Lower leg skin (tissue), 4 donors: Measurements from ENCODE around the gene COL1A2. TPM values are rescaled to one million over a fixed set of nuclear protein-coding genes. Genes with fewer than 3 reads are reported as not detected.

Experiments
- DNase-seq, 2 donors: peaks; one replicate each; pipeline ENCODE4 v3.0.0-alpha.2; 2019; ENCODE audit warnings: low spot score in 2 of 2
- H3K4me3 ChIP-seq: fragments of 200-600 bp; sonication (generic); 2 replicates; pipeline ENCODE4 v1.5.1; 2017; ENCODE audit warnings: mild to moderate bottlenecking, low read depth; ENCODE audit not compliant: poor library complexity, severe bottlenecking
- POLR2A ChIP-seq, 2 donors: fragments of 450-650 bp; IDR thresholded peaks; one replicate each; pipeline ENCODE4 v1.6.1; 2016 to 2017; ENCODE audit warnings: antibody characterized with exemption in 2 of 2, mild to moderate bottlenecking in 1 of 2, moderate library complexity in 1 of 2
- WGBS, 2 donors: methylation state at CpG; one replicate each; pipeline ENCODE4 v1.1.5; 2018; 5-methylcytosine and 5-hydroxymethylcytosine counted together
- intact Hi-C: fragments of 100-400 bp; cut with DNase I; formaldehyde crosslinking; loops from one replicate; pipeline ENCODE4 v1.15.0; 2023; ENCODE audit warnings: low total_unique reads
- total RNA-seq, 4 donors: library from RNA; depleted of rRNA; stranded (reverse); fragments of >200 nt; gene quantifications; one replicate each; pipeline ENCODE4 v1.1.0, GENCODE V29; 2016
- TF ChIP-seq, protein P1 (sequence below), 3 donors: fragments of 450-650 bp; IDR thresholded peaks; one replicate each; pipeline ENCODE4 v1.5.1; 2016; ENCODE audit warnings: antibody characterized with exemption in 3 of 3, mild to moderate bottlenecking in 3 of 3, moderate library complexity in 2 of 3

The COL1A2 gene
- total RNA-seq, 4 donors from 2014 or later, result 25.7 to 263 (median 33.6) TPM

- no peak overlapping the region for H3K4me3 ChIP-seq
- 74 to 75% methylated on average over 12 of the region's 12 CpGs for WGBS, 2 donors
- TF ChIP-seq, protein P1, sequence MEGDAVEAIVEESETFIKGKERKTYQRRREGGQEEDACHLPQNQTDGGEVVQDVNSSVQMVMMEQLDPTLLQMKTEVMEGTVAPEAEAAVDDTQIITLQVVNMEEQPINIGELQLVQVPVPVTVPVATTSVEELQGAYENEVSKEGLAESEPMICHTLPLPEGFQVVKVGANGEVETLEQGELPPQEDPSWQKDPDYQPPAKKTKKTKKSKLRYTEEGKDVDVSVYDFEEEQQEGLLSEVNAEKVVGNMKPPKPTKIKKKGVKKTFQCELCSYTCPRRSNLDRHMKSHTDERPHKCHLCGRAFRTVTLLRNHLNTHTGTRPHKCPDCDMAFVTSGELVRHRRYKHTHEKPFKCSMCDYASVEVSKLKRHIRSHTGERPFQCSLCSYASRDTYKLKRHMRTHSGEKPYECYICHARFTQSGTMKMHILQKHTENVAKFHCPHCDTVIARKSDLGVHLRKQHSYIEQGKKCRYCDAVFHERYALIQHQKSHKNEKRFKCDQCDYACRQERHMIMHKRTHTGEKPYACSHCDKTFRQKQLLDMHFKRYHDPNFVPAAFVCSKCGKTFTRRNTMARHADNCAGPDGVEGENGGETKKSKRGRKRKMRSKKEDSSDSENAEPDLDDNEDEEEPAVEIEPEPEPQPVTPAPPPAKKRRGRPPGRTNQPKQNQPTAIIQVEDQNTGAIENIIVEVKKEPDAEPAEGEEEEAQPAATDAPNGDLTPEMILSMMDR (IDR thresholded peaks at IDR 0.05), result no peak
- no peak for TF ChIP-seq POLR2A (IDR thresholded peaks at IDR 0.05)
- no peak for DNase-seq
- intact Hi-C loops, result no loop called here
Observed at GRCh38 chr7:94426980-94427875, 32.5 kb downstream of the COL1A2 start.

DNA sequence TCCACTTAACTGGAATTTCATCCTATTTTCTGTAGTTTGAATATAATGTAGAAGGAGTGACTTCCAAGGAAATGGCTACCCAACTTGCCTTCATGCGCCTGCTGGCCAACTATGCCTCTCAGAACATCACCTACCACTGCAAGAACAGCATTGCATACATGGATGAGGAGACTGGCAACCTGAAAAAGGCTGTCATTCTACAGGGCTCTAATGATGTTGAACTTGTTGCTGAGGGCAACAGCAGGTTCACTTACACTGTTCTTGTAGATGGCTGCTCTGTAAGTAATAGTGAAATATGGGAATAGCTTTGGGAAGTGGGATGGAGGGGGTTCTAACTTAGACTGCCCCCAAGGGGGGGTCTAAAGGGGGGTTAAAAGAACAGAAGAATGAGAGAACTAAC is 34.5 kb downstream of the COL1A2 start:
- intact Hi-C loops, result no loop called here

GRCh38 chr7:94431176-94431575 is 36.5 kb downstream of the COL1A2 start:
- no peak for DNase-seq
- no peak overlapping the region for H3K4me3 ChIP-seq
- intact Hi-C loops, result no loop called here
- TF ChIP-seq, protein P1 (IDR thresholded peaks at IDR 0.05), result no peak
- TF ChIP-seq POLR2A (IDR thresholded peaks at IDR 0.05), result no peak
- WGBS, 2 donors, result 68 to 72% methylated on average over 1 of the region's 1 CpG

More for the DNA sequence above, 34.5 kb downstream of the COL1A2 start:
- WGBS, 2 donors, result 86 to 92% methylated on average over 1 of the region's 1 CpG
- H3K4me3 ChIP-seq, result no peak overlapping the region
- TF ChIP-seq, protein P1 (IDR thresholded peaks at IDR 0.05), result no peak
- TF ChIP-seq POLR2A (IDR thresholded peaks at IDR 0.05), result no peak
- DNase-seq, result no peak

DNA sequence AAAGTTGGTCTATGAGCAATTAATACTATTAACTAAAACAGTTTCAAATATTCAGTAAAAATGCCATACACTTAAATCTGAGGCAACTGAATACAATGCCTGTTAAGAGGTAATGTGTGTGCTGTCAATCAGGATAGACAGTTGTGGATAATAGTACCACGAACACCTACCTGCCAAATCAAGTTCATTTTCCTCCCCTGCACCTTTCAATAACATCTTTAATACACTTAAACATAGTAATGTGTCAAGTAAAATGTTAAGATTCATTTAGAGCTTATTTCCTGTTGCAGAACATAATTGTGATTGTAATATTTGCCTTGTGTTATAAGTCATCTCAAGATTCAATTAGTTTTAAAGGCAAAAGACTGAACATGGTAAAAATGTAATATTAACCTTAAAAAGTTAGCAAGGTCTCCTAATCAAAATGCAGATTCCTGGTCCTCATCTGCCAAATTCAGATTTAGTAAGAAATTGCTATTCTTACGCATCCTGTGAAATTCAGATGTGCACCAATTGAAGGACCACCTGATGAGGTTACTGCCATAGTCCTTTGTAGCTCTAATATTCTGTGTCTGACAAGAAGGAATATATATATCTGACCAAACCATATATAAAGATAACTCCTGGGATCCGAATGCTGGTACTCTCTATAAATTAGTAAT is 37.1 kb downstream of the COL1A2 start:
- 69 to 71% methylated on average over 3 of the region's 3 CpGs for WGBS, 2 donors
- H3K4me3 ChIP-seq, result no peak overlapping the region
- no peak for DNase-seq
- no peak for TF ChIP-seq POLR2A (IDR thresholded peaks at IDR 0.05)
- TF ChIP-seq, protein P1 (IDR thresholded peaks at IDR 0.05), result no peak
- intact Hi-C loops, result no loop called here

GRCh38 chr7:94432281-94432670 is 37.6 kb downstream of the COL1A2 start:
- intact Hi-C loops, result no loop called here
- 66 to 76% methylated on average over 2 of the region's 2 CpGs for WGBS, 2 donors

More at GRCh38 chr7:94432281-94432670, 37.6 kb downstream of the COL1A2 start:
- no peak for DNase-seq
- TF ChIP-seq, protein P1 (IDR thresholded peaks at IDR 0.05), result no peak
- TF ChIP-seq POLR2A (IDR thresholded peaks at IDR 0.05), result no peak
- no peak overlapping the region for H3K4me3 ChIP-seq
